ENCODE results near the gene EMSY. TPM values are rescaled to one million over a fixed set of nuclear protein-coding genes. Genes with fewer than 3 reads are reported as not detected.
"Not testable (repeated sequence)": the region's sequence is repeated elsewhere in the genome, so short reads cannot be mapped to it uniquely, and the experiment has no call there.

Gene EMSY
- total and polyA plus RNA-seq, 4 donors, result 3.6 to 35.0 (median 17.8) TPM

DNA sequence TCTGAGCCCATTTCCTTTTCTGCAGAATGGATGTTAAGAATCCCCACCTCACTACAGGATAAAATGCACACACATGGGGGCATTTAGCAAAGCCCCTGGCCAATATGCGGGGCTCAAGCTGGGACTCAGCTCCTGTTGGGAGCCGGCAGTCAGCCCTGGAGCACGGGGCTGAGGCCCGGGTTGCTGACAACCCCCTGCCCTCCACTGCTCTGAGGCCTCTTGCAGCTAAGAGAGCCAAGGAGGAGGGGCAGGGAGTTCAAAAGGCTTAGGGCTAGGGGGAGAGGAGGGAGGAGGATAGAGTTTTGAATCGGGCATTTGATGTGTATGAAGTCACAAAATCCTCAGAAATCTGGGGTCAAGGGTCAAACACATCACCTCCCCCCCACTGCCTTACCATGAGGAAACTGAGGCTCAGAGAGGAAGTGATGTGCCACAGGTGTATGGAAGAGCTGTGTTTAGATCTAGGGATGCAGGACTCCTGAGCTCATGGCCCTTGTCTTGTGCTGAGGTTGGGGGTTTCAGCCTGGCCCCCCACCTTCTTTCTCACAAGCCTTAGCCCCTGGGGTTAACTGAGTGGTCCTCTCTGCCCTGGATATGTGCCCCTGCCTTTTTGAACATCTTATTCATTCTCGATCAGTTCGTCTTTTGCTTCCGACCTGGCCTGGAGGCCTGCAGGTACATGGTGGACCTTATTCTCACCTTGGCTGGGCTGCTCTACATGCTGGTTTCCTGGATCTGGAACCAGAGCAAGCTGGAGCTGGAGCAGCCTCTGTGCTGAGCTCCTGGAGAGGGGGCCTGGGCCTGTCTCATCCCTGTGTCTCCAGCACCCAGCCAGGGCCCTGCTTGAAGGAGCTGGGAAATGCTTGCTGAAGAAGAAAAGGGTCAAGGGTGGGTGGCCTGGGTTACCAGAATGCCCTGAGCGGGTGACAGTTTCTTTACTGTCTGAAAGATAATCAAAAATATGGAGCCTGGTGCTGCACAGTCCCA is 145.4 kb downstream of the EMSY start:
- 83 to 90% methylated on average over 9 of the region's 9 CpGs for WGBS, 2 donors
- Histone ChIP-seq H3K27ac (ENCODE audit: low read depth in 1 of 2, low read length in 2 of 2) (no peak overlapping the region), H3K4me1 (ENCODE audit: control insufficient read depth in 1 of 2, insufficient read depth in 2 of 2, low read length in 2 of 2) (no peaks in the 10 kb centered on the region), H3K27me3 (ENCODE audit: control insufficient read depth in 1 of 2, insufficient read depth in 2 of 2, low read length in 1 of 2) (no peaks in the 10 kb centered on the region), H3K9me3 (ENCODE audit: control insufficient read depth, low read length) (no peaks in the 10 kb centered on the region), H3K4me3 (ENCODE audit: low read length in 2 of 2) (no peak overlapping the region), H3K36me3 (ENCODE audit: control insufficient read depth in 1 of 2, insufficient read depth in 2 of 2, low read length in 1 of 2) (no peaks in the 10 kb centered on the region)
- intact Hi-C loops (cut with DNase I), result no loop called here
- ATAC-seq (ENCODE audit: low FRiP score) (no peak), DNase-seq (no peak)

- ATAC-seq (ENCODE audit: low FRiP score) (no peak), DNase-seq (peak in 1 of 2 donors; percentile 22)
- Histone ChIP-seq H3K36me3 (ENCODE audit: control insufficient read depth in 1 of 2, insufficient read depth in 2 of 2, low read length in 1 of 2) (no peaks in the 10 kb centered on the region), H3K9me3 (ENCODE audit: control insufficient read depth, low read length) (no peaks in the 10 kb centered on the region), H3K4me1 (ENCODE audit: control insufficient read depth in 1 of 2, insufficient read depth in 2 of 2, low read length in 2 of 2) (no peaks in the 10 kb centered on the region), H3K27me3 (ENCODE audit: control insufficient read depth in 1 of 2, insufficient read depth in 2 of 2, low read length in 1 of 2) (no peaks in the 10 kb centered on the region), H3K27ac (ENCODE audit: low read depth in 1 of 2, low read length in 2 of 2) (no peak overlapping the region), H3K4me3 (ENCODE audit: low read length in 2 of 2) (no peak overlapping the region)
- 92 to 94% methylated on average over 8 of the region's 8 CpGs for WGBS, 2 donors
- intact Hi-C loops (cut with DNase I), result no loop called here
Observed at GRCh38 chr11:76591416-76591815, 146.6 kb downstream of the EMSY start.

GRCh38 chr11:76592025-76592914 is 147.5 kb downstream of the EMSY start:
- Histone ChIP-seq H3K9me3 (ENCODE audit: control insufficient read depth, low read length) (no peaks in the 10 kb centered on the region), H3K4me1 (ENCODE audit: control insufficient read depth in 1 of 2, insufficient read depth in 2 of 2, low read length in 2 of 2) (no peaks in the 10 kb centered on the region), H3K27me3 (ENCODE audit: control insufficient read depth in 1 of 2, insufficient read depth in 2 of 2, low read length in 1 of 2) (no peaks in the 10 kb centered on the region), H3K36me3 (ENCODE audit: control insufficient read depth in 1 of 2, insufficient read depth in 2 of 2, low read length in 1 of 2) (no peaks in the 10 kb centered on the region), H3K4me3 (ENCODE audit: low read length in 2 of 2) (no peak overlapping the region), H3K27ac (ENCODE audit: low read depth in 1 of 2, low read length in 2 of 2) (no peak overlapping the region)
- 94 to 96% methylated on average over 17 of the region's 17 CpGs for WGBS, 2 donors
- ATAC-seq (ENCODE audit: low FRiP score) (no peak), DNase-seq (peak in 1 of 2 donors; percentile 55)
- intact Hi-C loops (cut with DNase I), result no loop called here

GRCh38 chr11:76592961-76593360 is 148.1 kb downstream of the EMSY start:
- 92 to 93% methylated on average over 3 of the region's 3 CpGs for WGBS, 2 donors
- Histone ChIP-seq H3K27ac (ENCODE audit: low read depth in 1 of 2, low read length in 2 of 2) (no peak overlapping the region), H3K36me3 (ENCODE audit: control insufficient read depth in 1 of 2, insufficient read depth in 2 of 2, low read length in 1 of 2) (no peaks in the 10 kb centered on the region), H3K27me3 (ENCODE audit: control insufficient read depth in 1 of 2, insufficient read depth in 2 of 2, low read length in 1 of 2) (no peaks in the 10 kb centered on the region), H3K9me3 (ENCODE audit: control insufficient read depth, low read length) (no peaks in the 10 kb centered on the region), H3K4me3 (ENCODE audit: low read length in 2 of 2) (no peak overlapping the region), H3K4me1 (ENCODE audit: control insufficient read depth in 1 of 2, insufficient read depth in 2 of 2, low read length in 2 of 2) (no peaks in the 10 kb centered on the region)
- intact Hi-C loops (cut with DNase I), result no loop called here
- DNase-seq, result peak in 1 of 2 donors; percentile 34
- ATAC-seq (ENCODE audit: low FRiP score), result no peak

GRCh38 chr11:76595091-76595490 is 150.3 kb downstream of the EMSY start:
- H3K27ac ChIP-seq (ENCODE audit: low read depth in 1 of 2, low read length in 2 of 2); DNase-seq; H3K4me1 ChIP-seq (ENCODE audit: control insufficient read depth in 1 of 2, insufficient read depth in 2 of 2, low read length in 2 of 2); H3K36me3 ChIP-seq (ENCODE audit: control insufficient read depth in 1 of 2, insufficient read depth in 2 of 2, low read length in 1 of 2); H3K4me3 ChIP-seq (ENCODE audit: low read length in 2 of 2); H3K9me3 ChIP-seq (ENCODE audit: control insufficient read depth, low read length); H3K27me3 ChIP-seq (ENCODE audit: control insufficient read depth in 1 of 2, insufficient read depth in 2 of 2, low read length in 1 of 2); ATAC-seq (ENCODE audit: low FRiP score): not testable (repeated sequence)
- WGBS, 2 donors, result 95 to 98% methylated on average over 4 of the region's 4 CpGs
- intact Hi-C loops (cut with DNase I), result loop anchor here in 1 of 2 donors (5.0 kb wide), 1 partner anchor 87 kb away; no protein-coding TSS in a partner anchor

DNA sequence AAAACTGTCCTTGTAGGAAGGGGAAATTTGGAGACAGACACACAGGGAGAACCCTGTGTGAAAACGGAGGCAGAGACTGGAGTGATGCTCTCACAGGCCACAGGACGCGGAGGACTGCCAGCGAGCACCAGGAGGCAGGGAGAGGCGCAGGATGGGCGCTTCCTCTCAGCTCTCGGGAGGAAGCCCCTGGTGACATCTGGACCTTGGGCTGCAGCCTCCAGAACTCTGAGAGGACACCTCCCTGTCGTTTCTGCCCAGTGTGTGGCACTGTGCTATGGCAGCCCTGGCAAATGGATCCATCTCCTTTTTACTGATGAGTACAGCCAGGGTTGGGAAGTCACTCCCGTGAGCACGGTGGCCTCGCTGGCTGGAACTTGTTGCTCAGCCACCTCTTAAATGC is 151.8 kb downstream of the EMSY start:
- DNase-seq (no peak), ATAC-seq (ENCODE audit: low FRiP score) (no peak)
- H3K4me3 ChIP-seq (ENCODE audit: low read length in 2 of 2), result no peak overlapping the region
- 82 to 87% methylated on average over 11 of the region's 11 CpGs for WGBS, 2 donors
- no peaks in the 10 kb centered on the region for H3K4me1 ChIP-seq (ENCODE audit: control insufficient read depth in 1 of 2, insufficient read depth in 2 of 2, low read length in 2 of 2)
- intact Hi-C loops (cut with DNase I), result loop anchor here in 1 of 2 donors (5.0 kb wide), 1 partner anchor 86 kb away; no protein-coding TSS in a partner anchor
- H3K36me3 ChIP-seq (ENCODE audit: control insufficient read depth in 1 of 2, insufficient read depth in 2 of 2, low read length in 1 of 2), result no peaks in the 10 kb centered on the region
- no peak overlapping the region for H3K27ac ChIP-seq (ENCODE audit: low read depth in 1 of 2, low read length in 2 of 2)
- H3K27me3 ChIP-seq (ENCODE audit: control insufficient read depth in 1 of 2, insufficient read depth in 2 of 2, low read length in 1 of 2), result no peaks in the 10 kb centered on the region
- no peaks in the 10 kb centered on the region for H3K9me3 ChIP-seq (ENCODE audit: control insufficient read depth, low read length)

DNA sequence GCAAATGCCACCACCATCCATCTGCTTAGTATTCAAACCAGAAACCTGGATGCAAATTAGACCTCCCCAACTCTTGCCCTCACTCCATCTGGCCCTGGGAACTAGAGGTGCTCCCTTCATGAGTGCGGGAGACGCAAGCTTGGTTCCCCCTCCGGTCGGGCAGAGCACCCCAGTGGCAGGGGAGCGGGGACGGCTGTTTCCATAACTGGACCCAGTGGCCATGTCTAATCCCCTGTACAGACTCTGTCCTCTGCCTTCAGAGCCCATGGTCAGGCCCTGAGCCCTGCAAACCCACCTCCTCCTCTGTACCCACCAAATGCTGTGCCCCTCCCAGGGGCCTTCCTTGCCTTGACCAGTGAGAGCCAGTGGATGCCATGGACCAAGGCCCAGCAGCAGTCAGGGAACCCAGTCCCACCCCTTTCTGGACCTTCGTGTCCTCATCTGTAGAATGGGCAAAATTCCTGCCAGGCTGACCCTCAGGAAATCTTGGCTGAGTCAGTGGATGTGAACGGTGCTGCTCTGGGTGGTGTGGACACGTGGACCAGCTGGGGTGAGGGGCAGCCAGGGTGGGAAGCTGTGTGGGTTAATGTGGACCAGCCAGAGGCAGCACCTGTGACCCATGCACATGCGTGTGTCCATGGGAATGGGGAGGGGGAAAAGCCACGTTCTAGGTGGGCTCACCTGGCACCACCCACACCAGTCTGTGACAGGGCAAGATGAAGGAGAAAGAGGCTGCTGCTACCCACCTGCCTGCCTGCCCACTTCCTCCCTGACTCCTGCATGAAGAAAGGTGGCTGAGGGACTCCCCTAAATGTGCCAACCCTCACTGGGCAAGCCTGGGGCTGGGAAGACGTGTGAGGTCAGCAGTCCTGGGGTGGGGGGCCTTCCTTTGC is 153.0 kb downstream of the EMSY start:
- H3K9me3 ChIP-seq (ENCODE audit: control insufficient read depth, low read length), result no peaks in the 10 kb centered on the region
- DNase-seq, result peak; percentile 33 to 70

DNA sequence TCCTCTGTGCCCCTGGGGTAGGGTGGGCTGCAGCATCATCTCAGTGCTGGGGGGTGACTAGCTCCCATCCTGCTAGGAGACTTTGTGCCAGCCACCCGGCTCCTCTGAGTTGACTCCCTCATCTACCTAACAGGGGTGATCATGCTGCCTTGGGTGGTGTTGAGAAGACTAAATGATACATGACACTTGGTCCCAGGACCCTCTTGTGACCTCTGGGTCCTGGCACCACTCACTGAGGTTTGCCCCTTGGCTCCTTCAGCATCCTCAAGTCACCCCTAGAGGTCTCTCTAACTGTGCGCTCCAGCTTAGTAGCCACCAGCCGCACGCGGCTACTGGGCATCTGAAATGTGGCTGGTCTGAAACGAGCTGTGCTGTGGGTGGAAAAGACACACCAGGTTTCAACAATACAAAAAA is 153.6 kb downstream of the EMSY start:
- no peak overlapping the region for H3K27ac ChIP-seq (ENCODE audit: low read depth in 1 of 2, low read length in 2 of 2)
- H3K4me3 ChIP-seq (ENCODE audit: low read length in 2 of 2), result no peak overlapping the region
- no peaks in the 10 kb centered on the region for H3K27me3 ChIP-seq (ENCODE audit: control insufficient read depth in 1 of 2, insufficient read depth in 2 of 2, low read length in 1 of 2)
- 32 to 41% methylated on average over 6 of the region's 6 CpGs for WGBS, 2 donors
- H3K9me3 ChIP-seq (ENCODE audit: control insufficient read depth, low read length), result no peaks in the 10 kb centered on the region
- DNase-seq (peak; percentile 62 to 77), ATAC-seq (ENCODE audit: low FRiP score) (peak; percentile 66)
- intact Hi-C loops (cut with DNase I), result loop anchor here (2.0 to 5.0 kb wide), 2 partner anchors 82 to 84 kb away; no protein-coding TSS in a partner anchor
- H3K36me3 ChIP-seq (ENCODE audit: control insufficient read depth in 1 of 2, insufficient read depth in 2 of 2, low read length in 1 of 2), result no peaks in the 10 kb centered on the region
- no peaks in the 10 kb centered on the region for H3K4me1 ChIP-seq (ENCODE audit: control insufficient read depth in 1 of 2, insufficient read depth in 2 of 2, low read length in 2 of 2)

More for the DNA sequence above, 153.0 kb downstream of the EMSY start:
- H3K27me3 ChIP-seq (ENCODE audit: control insufficient read depth in 1 of 2, insufficient read depth in 2 of 2, low read length in 1 of 2), result no peaks in the 10 kb centered on the region
- no peaks in the 10 kb centered on the region for H3K4me1 ChIP-seq (ENCODE audit: control insufficient read depth in 1 of 2, insufficient read depth in 2 of 2, low read length in 2 of 2)
- no peak overlapping the region for H3K4me3 ChIP-seq (ENCODE audit: low read length in 2 of 2)
- ATAC-seq (ENCODE audit: low FRiP score), result peak; percentile 11
- intact Hi-C loops (cut with DNase I), result loop anchor here (2.0 to 5.0 kb wide), 2 partner anchors 83 to 85 kb away; no protein-coding TSS in a partner anchor
- 82 to 85% methylated on average over 12 of the region's 12 CpGs for WGBS, 2 donors
- no peak overlapping the region for H3K27ac ChIP-seq (ENCODE audit: low read depth in 1 of 2, low read length in 2 of 2)
- H3K36me3 ChIP-seq (ENCODE audit: control insufficient read depth in 1 of 2, insufficient read depth in 2 of 2, low read length in 1 of 2), result no peaks in the 10 kb centered on the region
